Endothelial cell of umbilical vein (primary cell): ENCODE measurements around the gene TRMT2A. TPM values are rescaled to one million over a fixed set of nuclear protein-coding genes. Genes with fewer than 3 reads are reported as not detected.

Source experiments
- BruUV-seq: library from RNA; stranded (reverse); fragments of 400-500 nt; replicated peaks from 2 replicates; lab custom pipeline; 2021; lab: Mats Ljungman, UMichigan
- CTCF ChIA-PET: fragments of 300-600, 350-600 bp; sonication (Branson Sonifier 250); formaldehyde crosslinking; loops from one replicate; lab custom pipeline; 2021; ENCODE audit warnings: antibody characterized with exemption, inconsistent platforms; lab: Charles Lee
- POLR2A ChIA-PET: fragments of 300-600, 350-600 bp; sonication (Branson Sonifier 250); formaldehyde crosslinking; loops from one replicate; lab custom pipeline; 2021; ENCODE audit warnings: antibody characterized with exemption, inconsistent platforms; lab: Charles Lee
- DNase-seq: peaks from one replicate; pipeline ENCODE4 v3.0.0-alpha.2; 2011; ENCODE audit warnings: low read depth, low spot score
- FAIRE-seq: peaks from 2 replicates; lab custom pipeline; 2011; peaks lifted over from hg19 to GRCh38; lab: Jason Lieb, UNC
- H2AFZ ChIP-seq: 2 replicates; pipeline ENCODE4 v1.6.0; 2012; ENCODE audit warnings: low read depth, low read length, control low read depth, inconsistent platforms
- H3K27ac ChIP-seq: 2 replicates; pipeline ENCODE4 v1.5.1; 2011; ENCODE audit warnings: low read depth, mild to moderate bottlenecking, control low read depth, low read length, moderate library complexity; ENCODE audit not compliant: insufficient read depth
- H3K27me3 ChIP-seq, 2 experiments: 2 replicates each; pipeline versions ENCODE4 v1.6.0 to v1.6.1; 2011; ENCODE audit warnings: low read length in 2 of 2, mixed read lengths in 1 of 2; ENCODE audit not compliant: control insufficient read depth in 2 of 2, insufficient read depth in 2 of 2
- H3K36me3 ChIP-seq, 2 experiments: 2 replicates in 1 of 2; 3 replicates in 1 of 2; pipeline ENCODE4 v1.5.1; 2011; ENCODE audit warnings: low read length in 2 of 2, mild to moderate bottlenecking in 1 of 2, moderate library complexity in 1 of 2; ENCODE audit not compliant: control insufficient read depth in 2 of 2, insufficient read depth in 2 of 2; ENCODE audit errors: extremely low read depth in 1 of 2
- H3K4me1 ChIP-seq: 3 replicates; pipeline ENCODE4 v1.5.1; 2011; ENCODE audit warnings: mild to moderate bottlenecking, low read length; ENCODE audit not compliant: control insufficient read depth, insufficient read depth; ENCODE audit errors: extremely low read depth
- H3K4me2 ChIP-seq: 2 replicates; pipeline ENCODE4 v1.6.1; 2011; ENCODE audit warnings: low read length, control low read depth, mixed read lengths; ENCODE audit not compliant: insufficient read depth
- H3K4me3 ChIP-seq, 3 experiments: fragments of 200-600 bp in 1 of 3; sonication (generic), shearing (Covaris generic) in 1 of 3; replicated peaks in 1 of 3; 2 replicates each; pipeline ENCODE4 v1.5.1; 2011 to 2016; ENCODE audit warnings: control low read depth in 3 of 3, low read length in 3 of 3, mild to moderate bottlenecking in 2 of 3, inconsistent platforms in 1 of 3, low read depth in 1 of 3, moderate library complexity in 1 of 3; ENCODE audit not compliant: insufficient read depth in 1 of 3
- H3K79me2 ChIP-seq: 2 replicates; pipeline ENCODE4 v1.6.0; 2012; ENCODE audit warnings: low read length, inconsistent platforms; ENCODE audit not compliant: control insufficient read depth, insufficient read depth
- H3K9ac ChIP-seq: replicated peaks from 2 replicates; pipeline ENCODE3; 2011; ENCODE audit warnings: low read length, control low read depth; ENCODE audit not compliant: insufficient read depth; ENCODE audit errors: extremely low read depth
- H3K9me1 ChIP-seq: replicated peaks from 3 replicates; pipeline ENCODE4 v1.6.0; 2011; ENCODE audit warnings: mild to moderate bottlenecking, low read length; ENCODE audit not compliant: control insufficient read depth, insufficient read depth; ENCODE audit errors: extremely low read depth
- H3K9me3 ChIP-seq: replicated peaks from 2 replicates; pipeline ENCODE4 v1.5.1; 2012; ENCODE audit warnings: low read length, inconsistent platforms; ENCODE audit not compliant: control insufficient read depth, insufficient read depth
- H4K20me1 ChIP-seq: replicated peaks from 2 replicates; pipeline ENCODE3; 2011; ENCODE audit warnings: mild to moderate bottlenecking, low read length; ENCODE audit not compliant: control insufficient read depth, insufficient read depth; ENCODE audit errors: extremely low read depth
- CTCF ChIP-seq, 2 donors: IDR thresholded peaks; 1 replicate in 1 of 2; 2 replicates in 1 of 2; pipeline ENCODE4 v1.5.1; 2011; ENCODE audit warnings: low read length in 2 of 2, mild to moderate bottlenecking in 2 of 2, moderate library complexity in 2 of 2, control low read depth in 1 of 2, inconsistent platforms in 1 of 2, low read depth in 1 of 2; ENCODE audit not compliant: insufficient read depth in 1 of 2; ENCODE audit errors: extremely low read depth in 1 of 2
- EZH2 ChIP-seq: IDR thresholded peaks from 2 replicates; pipeline ENCODE4 v1.6.1; 2012; ENCODE audit warnings: borderline replicate concordance, low read depth, mild to moderate bottlenecking, moderate library complexity, low read length, inconsistent platforms; ENCODE audit not compliant: severe bottlenecking
- FOS ChIP-seq: IDR thresholded peaks from 2 replicates; pipeline ENCODE4 v1.6.1; 2011; ENCODE audit warnings: mild to moderate bottlenecking, low read length, moderate library complexity, borderline replicate concordance; ENCODE audit not compliant: insufficient read depth
- GATA2 ChIP-seq: IDR thresholded peaks from 2 replicates; pipeline ENCODE4 v1.7.0; 2011; ENCODE audit warnings: low read depth, mild to moderate bottlenecking, moderate library complexity, mixed read lengths, low read length; ENCODE audit not compliant: insufficient read length, insufficient read depth
- JUN ChIP-seq: IDR thresholded peaks from 2 replicates; pipeline ENCODE4 v1.6.1; 2011; ENCODE audit warnings: borderline replicate concordance, low read depth; ENCODE audit not compliant: insufficient read length, insufficient read depth
- MYC ChIP-seq: IDR thresholded peaks from one replicate; pipeline ENCODE4 v1.6.1; 2011; ENCODE audit warnings: mild to moderate bottlenecking, low read depth, low read length
- POLR2A ChIP-seq: IDR thresholded peaks from 2 replicates; pipeline ENCODE4 v1.6.1; 2012; ENCODE audit warnings: low read depth, mild to moderate bottlenecking, control low read depth, low read length
- POLR2AphosphoS5 ChIP-seq: IDR thresholded peaks from 2 replicates; pipeline ENCODE4 v1.6.1; 2012; ENCODE audit warnings: low read depth, mild to moderate bottlenecking, control low read depth, low read length, moderate library complexity; ENCODE audit not compliant: insufficient read depth
- dilution Hi-C: fragments of 300-500 bp; cut with MboI; formaldehyde crosslinking; loops from one replicate; pipeline ENCODE4 v1.15.0; 2019; ENCODE audit warnings: low sequenced_read_pairs; ENCODE audit not compliant: extremely low pct_ligation_motif_present
- intact Hi-C: fragments of 100-400 bp; cut with micrococcal nuclease; formaldehyde crosslinking; loops from one replicate; pipeline ENCODE4 v1.10.0; 2022
- polyA plus RNA-seq, 4 experiments: library from polyadenylated mRNA; depleted of rRNA in 3 of 4; stranded (reverse) in 3 of 4; unstranded in 1 of 4; fragments of >200 nt; gene quantifications; 2 replicates each; pipeline versions ENCODE4 v1.2.1 to v1.2.3, GENCODE V29; 2011 to 2012; ENCODE audit warnings: missing spikeins in 1 of 4
- total RNA-seq: library from RNA; stranded (reverse); gene quantifications from 2 replicates; pipeline ENCODE4 v1.2.3, GENCODE V29; 2021
- TF ChIP-seq, protein P1 (sequence below): IDR thresholded peaks from 2 replicates; pipeline ENCODE4 v1.6.1; 2011; ENCODE audit not compliant: insufficient read depth, insufficient read length

TRMT2A gene
- total and polyA plus RNA-seq, 2 donors (not counting 3 experiments of a cell fraction or from before 2014, with no cell fraction given) = 51.2 to 61.9 TPM

DNA sequence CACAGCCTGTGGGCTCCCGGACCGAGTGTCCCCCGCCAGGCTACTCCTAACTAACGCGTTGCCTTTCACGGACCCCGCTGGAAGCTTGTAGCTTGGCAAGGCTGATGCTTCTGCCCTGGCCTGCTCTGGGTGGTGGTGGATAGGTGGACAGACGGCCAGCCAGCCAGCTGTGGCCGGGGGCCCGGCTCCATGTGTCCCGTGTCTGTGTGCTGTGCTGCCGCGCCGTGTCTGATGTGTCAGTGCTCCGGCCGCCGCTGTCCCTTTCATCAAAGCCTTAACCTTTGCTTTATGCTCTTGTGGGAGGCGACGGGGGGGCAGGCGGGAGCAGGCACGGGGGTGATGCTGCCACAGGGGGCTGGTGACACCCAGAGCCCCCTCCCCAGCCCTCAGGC lies 28.8 kb upstream of the TRMT2A start:
- FAIRE-seq = no peak
- Histone ChIP-seq H3K9ac (no peak overlapping the region), H3K9me3 (no peaks in the 10 kb centered on the region), H3K4me1 (no peaks in the 10 kb centered on the region), H3K36me3 (peaks cover 0 to 9% of the 10 kb centered on the region in 2 experiments), H3K27me3 (no peaks in the 10 kb centered on the region), H3K4me3 (no peak overlapping the region), H3K79me2 (no peaks in the 10 kb centered on the region), H3K4me2 (no peak overlapping the region), H2AFZ (no peak overlapping the region), H3K9me1 (no peaks in the 10 kb centered on the region), H3K27ac (no peak overlapping the region), H4K20me1 (no peaks in the 10 kb centered on the region)
- POLR2A ChIA-PET = no interaction called here
- TF ChIP-seq CTCF (IDR thresholded peaks at IDR 0.05; ENCODE audit: extremely low read depth in 1 of 2, insufficient read depth in 1 of 2, low read depth in 1 of 2, low read length in 2 of 2) = no peak
- no peak for TF ChIP-seq MYC
- no peak for TF ChIP-seq GATA2
- TF ChIP-seq JUN = no peak
- TF ChIP-seq FOS = no peak
- no peak for TF ChIP-seq POLR2AphosphoS5
- no peak for TF ChIP-seq POLR2A
- TF ChIP-seq, protein P1, sequence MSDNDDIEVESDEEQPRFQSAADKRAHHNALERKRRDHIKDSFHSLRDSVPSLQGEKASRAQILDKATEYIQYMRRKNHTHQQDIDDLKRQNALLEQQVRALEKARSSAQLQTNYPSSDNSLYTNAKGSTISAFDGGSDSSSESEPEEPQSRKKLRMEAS = no peak
- no peak for TF ChIP-seq EZH2
- intact Hi-C loops = no loop called here
- dilution Hi-C loops = no loop called here
- TSS peak; percentile 34 for BruUV-seq
- DNase-seq = no peak
- CTCF ChIA-PET = no interaction called here
